Stimulated activated naive B cell treated with anti-CD40 and anti-IgM and Interleukin-4, amounts not matched to agents 10 μg/mL and 1 μg/mL and 100 μg/mL, for 72 hours (primary cell): ENCODE data around the gene HS2ST1.
"Not testable (repeated sequence)": the region's sequence is repeated elsewhere in the genome, so short reads cannot be mapped to it uniquely, and the experiment has no call there.

Experiments used
- ATAC-seq, 2 donors: fragments of 150-1000 bp; cut with Tn5 transposase; replicated peaks; 2 replicates each; pipeline ENCODE4 v1.10.0; 2021; ENCODE audit warnings: moderate library complexity in 1 of 2
- DNase-seq: peaks from one replicate; pipeline ENCODE4 v3.0.0; 2021
- H3K27ac Mint-ChIP-seq: one replicate; pipeline ENCODE4 v1.8.0; 2022; ENCODE audit warnings: mild to moderate bottlenecking, mixed read lengths
- H3K27me3 Mint-ChIP-seq, 2 donors: one replicate each; pipeline ENCODE4 v1.8.0; 2022; ENCODE audit warnings: mixed read lengths in 2 of 2
- H3K36me3 Mint-ChIP-seq, 2 donors: one replicate each; pipeline ENCODE4 v1.8.0; 2022; ENCODE audit warnings: mixed read lengths in 2 of 2, mild to moderate bottlenecking in 1 of 2
- H3K4me1 Mint-ChIP-seq, 2 donors: one replicate each; pipeline ENCODE4 v1.8.0; 2022; ENCODE audit warnings: mixed read lengths in 2 of 2, mild to moderate bottlenecking in 1 of 2
- H3K4me3 Mint-ChIP-seq, 2 donors: one replicate each; pipeline ENCODE4 v1.8.0; 2022; ENCODE audit warnings: mild to moderate bottlenecking in 2 of 2, mixed read lengths in 2 of 2, moderate library complexity in 1 of 2
- H3K9me3 Mint-ChIP-seq, 2 donors: one replicate each; pipeline ENCODE4 v1.8.0; 2022; ENCODE audit warnings: mixed read lengths in 2 of 2, mild to moderate bottlenecking in 1 of 2

HS2ST1 gene

GRCh38 chr1:86965827-86966182 is 51.4 kb downstream of the HS2ST1 start:
- Mint-ChIP-seq H3K4me3 (no peak overlapping the region), H3K36me3 (peaks cover 0 to 3% of the 10 kb centered on the region in 2 donors), H3K27me3 (no peaks in the 10 kb centered on the region), H3K9me3 (no peaks in the 10 kb centered on the region), H3K27ac (no peak overlapping the region), H3K4me1 (peaks cover 11 to 25% of the 10 kb centered on the region in 2 donors)
- DNase-seq (no peak), ATAC-seq (peak; percentile 29 to 50)

GRCh38 chr1:86970938-86971337 is 56.5 kb downstream of the HS2ST1 start:
- Mint-ChIP-seq H3K4me1 (peaks cover 5 to 28% of the 10 kb centered on the region in 2 donors), H3K36me3 (no peaks in the 10 kb centered on the region), H3K27me3 (no peaks in the 10 kb centered on the region), H3K27ac (no peak overlapping the region), H3K4me3 (no peak overlapping the region), H3K9me3 (no peaks in the 10 kb centered on the region)
- ATAC-seq (no peak), DNase-seq (no peak)

- DNase-seq (no peak), ATAC-seq (no peak)
- Mint-ChIP-seq H3K4me1 (peaks cover 5 to 23% of the 10 kb centered on the region in 2 donors), H3K4me3 (no peak overlapping the region), H3K9me3 (no peaks in the 10 kb centered on the region), H3K27me3 (no peaks in the 10 kb centered on the region), H3K27ac (no peak overlapping the region), H3K36me3 (no peaks in the 10 kb centered on the region)
These were observed 57.3 kb downstream of the HS2ST1 start for GRCh38 chr1:86971778-86972177.

- no peaks in the 10 kb centered on the region for H3K9me3 Mint-ChIP-seq
- H3K27ac Mint-ChIP-seq: no peak overlapping the region
- H3K4me1 Mint-ChIP-seq: peaks cover 5 to 23% of the 10 kb centered on the region in 2 donors
- ATAC-seq (no peak), DNase-seq (no peak)
- no peaks in the 10 kb centered on the region for H3K27me3 Mint-ChIP-seq
- H3K4me3 Mint-ChIP-seq: no peak overlapping the region
- no peaks in the 10 kb centered on the region for H3K36me3 Mint-ChIP-seq
These were observed 57.8 kb downstream of the HS2ST1 start for GRCh38 chr1:86972262-86972661.

- ATAC-seq: no peak
- DNase-seq: no peak
- Mint-ChIP-seq H3K36me3 (peaks cover 5 to 6% of the 10 kb centered on the region in 2 donors), H3K4me3 (no peak overlapping the region), H3K9me3 (no peaks in the 10 kb centered on the region), H3K4me1 (peaks cover 3 to 15% of the 10 kb centered on the region in 2 donors), H3K27me3 (no peaks in the 10 kb centered on the region), H3K27ac (no peak overlapping the region)
These were observed 61.6 kb downstream of the HS2ST1 start for GRCh38 chr1:86975993-86976550.

GRCh38 chr1:86976664-86977063 is 62.2 kb downstream of the HS2ST1 start:
- Mint-ChIP-seq H3K4me3 (no peak overlapping the region), H3K9me3 (no peaks in the 10 kb centered on the region), H3K27me3 (no peaks in the 10 kb centered on the region), H3K4me1 (peaks cover 3 to 15% of the 10 kb centered on the region in 2 donors), H3K36me3 (peaks cover 5 to 6% of the 10 kb centered on the region in 2 donors), H3K27ac (no peak overlapping the region)
- no peak for ATAC-seq
- DNase-seq: no peak

- H3K4me1 Mint-ChIP-seq: peaks cover 6 to 7% of the 10 kb centered on the region in 2 donors
- H3K27me3 Mint-ChIP-seq: no peaks in the 10 kb centered on the region
- H3K27ac Mint-ChIP-seq: no peak overlapping the region
- ATAC-seq (no peak), DNase-seq (no peak)
- peaks cover 0 to 4% of the 10 kb centered on the region in 2 donors for H3K9me3 Mint-ChIP-seq
- H3K4me3 Mint-ChIP-seq: no peak overlapping the region
- peaks cover 9 to 18% of the 10 kb centered on the region in 2 donors for H3K36me3 Mint-ChIP-seq
These were observed 67.2 kb downstream of the HS2ST1 start for GRCh38 chr1:86981482-86982213.

GRCh38 chr1:86983677-86984076 is 69.2 kb downstream of the HS2ST1 start:
- Mint-ChIP-seq H3K36me3 (peaks cover 9 to 21% of the 10 kb centered on the region in 2 donors), H3K4me1 (peaks cover 6 to 12% of the 10 kb centered on the region in 2 donors)
- H3K27ac Mint-ChIP-seq, H3K9me3 Mint-ChIP-seq, H3K27me3 Mint-ChIP-seq, H3K4me3 Mint-ChIP-seq, ATAC-seq, DNase-seq: not testable (repeated sequence)

- no peaks in the 10 kb centered on the region for H3K27me3 Mint-ChIP-seq
- peaks cover 6 to 17% of the 10 kb centered on the region in 2 donors for H3K36me3 Mint-ChIP-seq
- ATAC-seq: no peak
- H3K4me1 Mint-ChIP-seq: peaks cover 6 to 12% of the 10 kb centered on the region in 2 donors
- H3K9me3 Mint-ChIP-seq: peaks cover 1 to 4% of the 10 kb centered on the region in 2 donors
- no peak for DNase-seq
- no peak overlapping the region for H3K4me3 Mint-ChIP-seq
- H3K27ac Mint-ChIP-seq: no peak overlapping the region
These were observed 73.0 kb downstream of the HS2ST1 start for GRCh38 chr1:86987446-86987845.

- no peak overlapping the region for H3K4me3 Mint-ChIP-seq
- H3K36me3 Mint-ChIP-seq: peaks cover 3 to 8% of the 10 kb centered on the region in 2 donors
- H3K9me3 Mint-ChIP-seq: peaks cover 0 to 1% of the 10 kb centered on the region in 2 donors
- H3K27me3 Mint-ChIP-seq: no peaks in the 10 kb centered on the region
- ATAC-seq: no peak
- DNase-seq: no peak
- H3K4me1 Mint-ChIP-seq: peaks cover 3 to 5% of the 10 kb centered on the region in 2 donors
- H3K27ac Mint-ChIP-seq: no peak overlapping the region
These were observed 74.4 kb downstream of the HS2ST1 start for GRCh38 chr1:86988835-86989234.

GRCh38 chr1:86989690-86990089 is 75.3 kb downstream of the HS2ST1 start:
- not testable (repeated sequence) for ATAC-seq, H3K27ac Mint-ChIP-seq, H3K4me1 Mint-ChIP-seq

GRCh38 chr1:86990826-86991225 is 76.4 kb downstream of the HS2ST1 start:
- Mint-ChIP-seq H3K4me1 (peaks cover 5 to 10% of the 10 kb centered on the region in 2 donors), H3K27me3 (no peaks in the 10 kb centered on the region), H3K9me3 (peaks cover 0 to 1% of the 10 kb centered on the region in 2 donors), H3K27ac (no peak overlapping the region), H3K4me3 (no peak overlapping the region), H3K36me3 (peaks cover 3 to 8% of the 10 kb centered on the region in 2 donors)
- DNase-seq: no peak
- ATAC-seq: no peak

More at GRCh38 chr1:86989690-86990089, 75.3 kb downstream of the HS2ST1 start:
- not testable (repeated sequence) for H3K27me3 Mint-ChIP-seq, H3K4me3 Mint-ChIP-seq, H3K36me3 Mint-ChIP-seq, DNase-seq, H3K9me3 Mint-ChIP-seq

- DNase-seq (no peak), ATAC-seq (no peak)
- Mint-ChIP-seq H3K27ac (no peak overlapping the region), H3K4me3 (no peak overlapping the region), H3K36me3 (peaks cover 4 to 8% of the 10 kb centered on the region in 2 donors), H3K9me3 (peaks cover 0 to 1% of the 10 kb centered on the region in 2 donors), H3K27me3 (no peaks in the 10 kb centered on the region), H3K4me1 (peaks cover 7 to 10% of the 10 kb centered on the region in 2 donors)
These were observed 77.2 kb downstream of the HS2ST1 start for GRCh38 chr1:86991549-86992186.

- no peak overlapping the region for H3K4me3 Mint-ChIP-seq
- H3K27ac Mint-ChIP-seq: no peak overlapping the region
- H3K9me3 Mint-ChIP-seq: peaks cover 0 to 1% of the 10 kb centered on the region in 2 donors
- no peak for DNase-seq
- H3K27me3 Mint-ChIP-seq: no peaks in the 10 kb centered on the region
- peaks cover 4 to 5% of the 10 kb centered on the region in 2 donors for H3K36me3 Mint-ChIP-seq
- peaks cover 5% of the 10 kb centered on the region in 2 donors for H3K4me1 Mint-ChIP-seq
- ATAC-seq: no peak
These were observed 78.4 kb downstream of the HS2ST1 start for GRCh38 chr1:86992861-86993260.
